Frontal cortex (tissue), 4 donors: ENCODE data around the gene NINJ1. TPM values are rescaled to one million over a fixed set of nuclear protein-coding genes. Genes with fewer than 3 reads are reported as not detected.
"Not testable (repeated sequence)": the region's sequence is repeated elsewhere in the genome, so short reads cannot be mapped to it uniquely, and the experiment has no call there.

Source experiments
- DNase-seq, 2 donors: peaks; one replicate each; pipeline ENCODE4 v3.0.0; 2012; ENCODE audit warnings: low spot score in 2 of 2
- FAIRE-seq: peaks from 2 replicates; lab custom pipeline; 2012; peaks lifted over from hg19 to GRCh38; lab: Jason Lieb, UNC
- total RNA-seq: library from RNA; depleted of rRNA; stranded (reverse); fragments of >200 nt; gene quantifications from one replicate; pipeline ENCODE4 v1.2.3, GENCODE V29; 2014
- donor health status: control.
- donor health status: control.
- donor health status: control.

The NINJ1 gene
- total RNA-seq, 1 donor from 2014 or later, result 2.9 TPM

DNA sequence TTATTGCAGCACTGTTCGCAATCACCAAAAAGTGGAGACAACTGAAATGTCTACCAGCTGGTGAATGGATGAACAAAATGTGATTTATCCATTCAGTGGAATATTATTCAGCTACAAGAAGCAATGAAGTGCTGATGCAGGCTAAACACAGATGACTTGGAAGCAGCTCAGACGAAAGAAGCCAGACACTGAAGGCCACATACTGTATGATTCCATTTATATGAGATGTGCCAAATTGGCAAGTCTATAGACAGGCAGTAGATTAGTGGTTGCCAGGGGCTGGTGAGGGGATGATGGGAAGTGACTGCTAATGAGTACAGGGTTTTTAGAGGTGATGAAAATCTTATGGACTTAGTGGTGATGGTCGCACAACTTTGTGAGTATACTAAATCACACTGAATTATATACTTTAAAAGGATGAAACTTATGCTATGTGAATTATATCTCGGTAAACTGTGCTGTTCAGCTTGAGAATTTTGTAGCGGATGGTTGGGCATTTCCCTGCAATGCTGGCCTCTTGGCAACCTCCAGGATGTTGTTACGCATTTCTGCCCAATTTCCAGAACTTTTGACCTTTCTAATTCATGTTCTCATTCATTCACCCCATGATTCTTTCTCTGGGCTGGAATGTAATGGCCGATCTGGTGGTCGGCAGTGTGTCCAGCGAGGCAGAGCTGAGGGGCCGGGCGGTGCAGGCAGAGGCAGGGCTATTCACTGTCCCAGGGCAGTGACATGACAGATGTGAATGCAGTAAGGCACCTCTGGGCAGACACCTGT is 27.9 kb upstream of the NINJ1 start:
- DNase-seq (no peak), FAIRE-seq (no peak)

DNA sequence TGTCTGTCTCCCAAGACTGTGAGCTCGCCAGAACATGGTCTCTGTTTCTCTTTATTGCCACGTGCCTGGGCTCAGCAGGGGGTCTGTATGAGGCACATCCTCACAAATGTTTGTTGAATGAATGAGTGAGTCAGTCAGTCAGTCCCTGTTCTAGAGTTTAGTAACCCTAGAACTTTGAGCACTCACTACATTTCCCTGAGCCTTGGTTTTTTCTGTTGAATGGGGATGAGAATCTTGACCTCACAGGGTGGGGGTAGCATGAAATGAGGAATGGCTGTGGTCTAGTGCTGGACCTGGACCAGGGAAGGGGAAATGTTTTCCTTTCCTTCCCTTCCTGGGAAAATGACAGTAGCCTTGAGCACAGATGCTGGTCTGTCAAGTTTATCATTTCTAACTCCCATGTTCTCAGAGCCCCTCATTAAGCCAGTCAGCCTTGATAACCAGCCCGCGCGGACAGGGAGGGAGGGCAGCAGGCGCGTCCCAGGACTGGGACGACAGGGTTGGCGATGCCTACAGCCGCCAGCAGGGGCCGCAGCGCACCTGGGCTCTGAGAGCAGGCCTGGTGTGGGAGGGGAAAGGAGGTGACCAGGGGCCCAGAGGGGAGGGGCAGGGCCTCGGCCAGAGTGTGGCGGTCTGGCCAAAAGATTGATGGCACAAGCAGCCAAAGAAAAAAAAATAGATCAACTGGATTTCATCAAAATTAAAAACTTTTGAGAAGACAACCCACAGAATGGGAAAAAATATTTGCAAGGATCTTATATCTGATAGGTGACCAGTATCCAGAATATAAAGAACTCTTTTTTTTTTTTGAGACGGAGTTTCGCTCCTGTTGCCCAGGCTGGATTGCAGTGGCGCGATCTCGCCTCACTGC is 25.8 kb upstream of the NINJ1 start:
- no peak for FAIRE-seq
- peak; percentile 57 to 84 for DNase-seq

DNA sequence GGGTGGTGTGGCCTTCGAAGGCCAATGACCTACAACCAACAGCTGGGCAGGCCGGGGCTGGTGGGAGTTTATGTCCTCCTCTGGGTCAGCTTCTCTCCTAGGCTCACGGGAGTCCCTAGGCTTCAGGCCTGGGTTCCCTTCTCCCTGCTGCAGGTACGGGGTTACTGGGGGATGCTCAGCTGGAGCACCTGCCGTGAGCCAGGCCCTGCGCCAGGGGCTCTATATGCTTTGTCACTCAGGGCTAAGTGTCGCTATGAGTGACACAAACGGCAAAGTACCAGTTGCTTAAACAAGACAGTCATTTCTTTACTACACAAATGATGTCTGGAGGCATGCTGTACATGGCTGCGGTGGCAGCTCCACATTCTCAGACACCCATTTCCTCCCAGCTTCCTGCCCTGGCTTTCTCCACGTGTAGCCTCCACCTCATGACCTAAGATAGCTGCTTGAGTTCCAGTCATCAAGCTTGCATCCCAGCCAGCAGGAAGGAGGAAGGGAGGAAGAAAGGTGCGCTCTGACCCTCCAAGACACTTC is 22.5 kb upstream of the NINJ1 start:
- DNase-seq, result no peak
- FAIRE-seq, result no peak

DNA sequence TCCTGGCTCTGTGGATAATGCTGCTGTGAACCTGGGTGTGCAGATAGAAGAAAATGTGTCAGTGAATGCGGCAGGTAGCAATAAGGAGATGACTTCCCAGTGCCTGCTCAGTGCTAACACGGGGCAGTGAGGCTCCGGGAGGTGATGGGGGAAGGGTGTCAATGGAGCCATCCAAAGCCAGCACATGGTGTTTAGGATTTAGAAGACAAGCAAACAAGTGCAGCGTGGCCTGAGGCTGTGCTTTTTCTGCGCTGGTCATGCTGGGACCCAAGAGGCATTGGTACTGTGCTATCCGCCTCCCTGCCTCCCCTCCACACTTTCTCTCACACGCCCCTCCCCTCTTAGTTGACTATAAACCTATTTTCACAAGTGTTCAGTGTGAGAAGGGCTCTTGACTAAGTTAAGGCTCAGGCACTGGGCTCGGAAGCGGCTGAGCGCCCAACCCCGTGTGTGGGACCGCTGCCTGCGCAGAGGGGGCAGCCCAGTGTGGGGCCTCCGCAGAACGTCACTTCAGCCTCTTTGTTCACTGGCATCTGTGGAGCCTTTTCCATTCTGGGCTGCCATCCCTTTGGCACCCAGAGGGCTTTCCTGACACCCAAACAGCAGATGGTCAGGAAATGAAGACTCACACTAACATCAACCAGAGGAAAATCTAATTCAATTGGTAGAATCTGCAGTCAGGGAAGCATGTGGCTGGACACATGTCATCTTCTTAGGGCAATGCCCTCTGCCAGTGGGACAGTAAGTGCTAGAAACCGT is 21.8 kb upstream of the NINJ1 start:
- DNase-seq, result peak; percentile 51 to 59

DNA sequence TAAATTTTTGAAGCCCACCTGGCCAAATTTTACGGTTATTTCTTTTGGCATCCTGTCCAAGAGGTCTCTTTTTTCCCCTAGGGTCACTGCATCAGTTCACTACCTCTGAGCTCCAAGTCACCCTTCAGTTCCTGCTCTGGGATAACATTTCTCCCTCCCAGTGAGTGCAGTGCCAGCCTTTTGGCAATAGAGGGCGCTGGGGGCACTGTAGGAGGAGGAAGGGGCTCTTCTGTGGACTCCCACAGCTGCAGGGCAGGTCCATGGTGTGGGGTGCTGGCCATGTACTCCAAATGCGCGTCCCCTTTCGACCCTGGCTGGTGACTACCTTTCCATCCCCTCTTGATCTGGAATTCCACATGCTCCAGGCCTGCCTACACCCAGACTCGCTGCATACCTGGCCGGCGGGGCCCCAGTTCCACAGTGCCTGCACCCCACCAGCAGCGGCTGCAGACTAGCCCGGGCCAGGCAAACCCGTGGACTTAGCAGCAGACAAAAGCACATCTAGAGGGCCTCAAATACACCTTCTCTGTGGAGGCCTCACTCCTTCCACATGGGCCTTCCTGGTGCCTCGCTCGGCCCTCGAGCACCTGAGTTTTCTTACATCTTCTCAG is 20.3 kb upstream of the NINJ1 start:
- no peak for FAIRE-seq
- DNase-seq, result no peak

More for the DNA sequence above, 21.8 kb upstream of the NINJ1 start:
- FAIRE-seq, result no peak

DNA sequence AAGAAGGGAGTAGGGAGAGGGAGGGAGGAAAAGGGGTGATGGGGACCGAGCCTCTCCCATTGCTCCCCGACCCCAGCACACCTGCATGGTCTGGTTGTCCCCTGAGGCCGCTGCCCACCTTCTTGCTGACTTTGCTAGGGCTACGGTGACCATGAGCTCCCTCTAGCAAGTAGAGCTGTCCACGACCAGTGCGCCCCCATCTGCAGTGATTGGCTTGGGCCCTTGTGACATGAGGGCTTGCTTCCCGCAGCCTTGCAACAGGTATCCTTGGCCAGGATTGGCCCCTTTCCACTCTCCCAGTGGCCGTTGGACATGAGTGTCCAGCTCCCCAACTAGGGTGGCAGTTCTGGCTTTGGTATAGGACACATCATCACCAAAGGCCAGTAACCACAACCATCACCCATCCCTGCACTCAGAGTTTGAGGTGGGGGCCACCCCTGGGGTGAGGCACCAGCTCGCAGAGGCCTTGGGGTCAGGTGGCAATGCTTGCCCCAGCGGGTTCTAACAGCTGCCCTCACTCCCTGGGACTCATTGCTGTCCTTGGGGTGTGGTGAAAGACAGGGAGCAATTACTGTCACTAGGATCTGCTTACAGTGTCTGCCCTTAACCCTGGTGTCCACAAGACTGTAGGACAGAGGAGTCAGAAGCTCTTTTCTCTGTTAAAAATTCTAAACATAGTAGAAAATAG is 17.2 kb upstream of the NINJ1 start:
- DNase-seq (no peak), FAIRE-seq (no peak)

DNA sequence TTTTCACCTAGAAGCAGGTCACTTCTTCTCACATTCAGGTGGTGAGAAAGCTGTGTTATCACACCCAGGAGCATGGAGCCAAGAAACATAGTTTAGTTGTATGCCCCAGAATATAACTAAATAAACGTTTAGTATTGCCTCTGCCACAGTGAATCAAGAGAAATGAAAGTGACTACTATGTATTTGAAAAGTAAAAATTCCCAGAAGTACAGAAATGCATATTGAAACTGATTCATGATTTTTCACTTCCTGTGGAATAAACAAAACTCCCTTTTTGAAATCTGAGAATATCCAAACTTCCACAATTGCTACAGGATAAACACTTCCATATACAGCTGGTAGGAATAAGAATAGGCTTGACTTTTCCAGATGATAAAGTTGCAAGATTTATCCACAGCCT is 15.3 kb upstream of the NINJ1 start:
- DNase-seq (no peak), FAIRE-seq (no peak)

DNA sequence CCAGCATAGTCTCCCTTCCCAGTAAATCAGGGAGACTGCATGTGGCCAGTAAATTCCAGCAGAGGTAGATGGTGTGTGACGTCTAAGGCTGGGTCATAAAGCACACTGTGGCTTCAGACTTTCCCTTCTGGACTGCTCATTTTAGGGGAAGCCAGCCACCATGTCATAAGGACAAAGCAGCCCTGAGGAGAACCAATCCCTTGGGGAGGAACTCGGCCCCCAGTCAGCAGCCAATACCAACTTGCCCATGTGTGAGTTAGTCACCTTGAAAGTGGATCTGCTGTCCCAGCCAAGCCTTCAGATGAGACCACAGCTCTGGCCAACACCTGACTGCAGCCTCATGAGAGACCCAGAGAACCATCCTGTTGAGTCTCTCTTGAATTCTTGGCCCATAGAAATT is 14.7 kb upstream of the NINJ1 start:
- FAIRE-seq (no peak), DNase-seq (no peak)

DNA sequence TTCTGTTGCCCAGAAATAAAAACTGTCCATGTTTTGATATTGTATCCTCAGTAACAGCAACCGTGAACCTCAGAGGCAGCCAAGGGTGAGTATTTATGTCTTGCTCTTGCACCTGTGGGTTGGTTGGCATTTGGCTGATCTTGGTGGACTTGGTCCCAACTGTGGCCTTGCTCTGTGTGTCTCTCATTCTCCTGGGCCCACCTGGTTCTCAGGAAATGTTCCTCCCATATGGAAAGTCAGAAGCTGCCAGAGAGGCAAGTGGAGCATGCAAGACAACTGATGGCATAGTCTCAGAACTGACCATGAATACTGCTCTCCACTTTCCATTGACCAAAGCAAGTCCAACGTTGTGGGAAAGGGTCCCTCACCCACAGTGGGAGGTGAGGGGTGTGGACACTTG is 13.6 kb upstream of the NINJ1 start:
- FAIRE-seq, result no peak
- no peak for DNase-seq

DNA sequence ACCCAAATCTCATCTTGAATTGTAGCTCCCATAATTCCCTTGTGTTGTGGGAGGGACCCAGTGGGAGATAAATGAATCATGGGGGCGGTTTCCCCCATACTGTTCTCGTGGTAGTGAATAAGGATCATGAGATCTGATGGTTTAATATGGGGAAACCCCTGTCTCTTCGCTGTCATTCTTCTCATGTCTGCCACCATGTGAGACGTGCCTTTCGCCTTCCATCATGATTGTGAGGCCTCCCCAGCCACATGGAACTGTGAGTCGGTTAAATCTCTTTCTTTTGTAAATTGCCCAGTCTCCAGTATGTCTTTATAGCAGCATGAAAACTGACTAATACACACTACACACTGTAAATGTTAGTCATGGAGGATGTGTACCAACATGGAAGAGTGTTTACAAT is 12.6 kb upstream of the NINJ1 start:
- FAIRE-seq, result not testable (repeated sequence)

DNA sequence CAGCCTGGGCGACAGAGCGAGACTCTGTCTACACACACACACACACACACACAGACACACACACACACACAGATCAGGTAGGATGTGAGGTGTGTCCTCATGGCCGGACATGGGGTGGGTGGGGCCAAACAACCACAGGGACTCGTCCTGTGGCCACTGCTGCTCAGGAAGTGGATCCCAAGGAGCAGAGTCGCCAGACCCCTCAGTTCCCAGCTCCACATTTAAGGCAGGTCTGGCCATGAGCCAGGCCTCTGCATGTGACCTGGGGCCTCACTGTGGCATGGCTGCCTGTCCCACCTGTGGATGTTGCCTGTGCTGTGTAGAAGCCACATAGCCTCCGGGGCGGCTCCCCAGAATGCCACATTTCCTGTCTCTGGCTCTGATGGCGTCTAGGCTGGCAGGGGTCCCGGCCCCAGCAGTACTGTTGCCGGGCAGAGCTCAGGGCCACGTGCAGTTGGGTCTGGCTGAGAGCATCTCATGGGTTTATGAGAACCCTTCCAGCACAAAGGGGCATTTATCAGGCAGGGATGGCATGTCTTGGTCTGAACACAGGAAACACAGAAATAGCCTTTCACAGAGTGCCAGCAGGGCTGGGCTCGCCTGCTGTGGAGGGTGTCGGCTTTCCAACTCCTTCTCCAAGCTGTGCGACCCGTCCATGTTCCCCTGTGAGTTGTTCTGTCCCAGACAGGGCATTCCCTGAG is 9.9 kb upstream of the NINJ1 start:
- FAIRE-seq, result peak; percentile 45
- peak; percentile 75 to 84 for DNase-seq

More for the DNA sequence above, 12.6 kb upstream of the NINJ1 start:
- not testable (repeated sequence) for DNase-seq

DNA sequence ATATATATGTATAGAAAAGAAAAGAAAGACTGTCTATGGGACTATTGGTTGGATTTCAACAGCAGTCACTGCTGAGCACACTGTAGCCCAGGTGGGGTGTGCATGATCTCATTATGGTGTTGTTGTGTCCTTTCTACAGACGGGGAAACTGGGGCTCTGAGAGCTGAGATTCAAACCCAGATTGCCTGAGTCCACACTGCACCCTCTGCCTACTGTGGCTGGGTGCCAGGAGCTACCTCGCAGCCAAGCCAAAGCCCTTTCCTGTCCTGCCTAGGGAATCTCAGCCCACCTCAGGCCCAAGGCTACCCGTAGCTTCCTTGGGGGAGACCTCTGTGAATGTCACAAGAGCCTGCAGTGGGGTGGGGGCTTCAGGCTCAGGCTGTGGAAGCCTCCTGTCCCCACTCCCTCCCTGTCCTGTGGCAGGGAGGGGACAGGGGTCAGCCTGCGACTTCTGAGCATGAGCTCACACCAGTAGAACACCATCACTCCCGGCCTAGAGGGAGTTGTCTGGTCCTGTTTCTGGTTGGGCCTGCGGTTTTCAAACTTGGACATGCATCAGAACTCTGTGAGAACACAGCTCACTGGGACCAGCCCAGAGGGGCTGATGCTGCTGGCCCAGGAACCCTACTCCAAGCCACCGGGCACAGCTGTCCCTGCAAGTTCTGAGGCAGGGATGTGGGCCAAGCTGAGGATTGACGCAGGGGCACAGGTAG is 7.9 kb upstream of the NINJ1 start:
- FAIRE-seq (no peak), DNase-seq (no peak)

DNA sequence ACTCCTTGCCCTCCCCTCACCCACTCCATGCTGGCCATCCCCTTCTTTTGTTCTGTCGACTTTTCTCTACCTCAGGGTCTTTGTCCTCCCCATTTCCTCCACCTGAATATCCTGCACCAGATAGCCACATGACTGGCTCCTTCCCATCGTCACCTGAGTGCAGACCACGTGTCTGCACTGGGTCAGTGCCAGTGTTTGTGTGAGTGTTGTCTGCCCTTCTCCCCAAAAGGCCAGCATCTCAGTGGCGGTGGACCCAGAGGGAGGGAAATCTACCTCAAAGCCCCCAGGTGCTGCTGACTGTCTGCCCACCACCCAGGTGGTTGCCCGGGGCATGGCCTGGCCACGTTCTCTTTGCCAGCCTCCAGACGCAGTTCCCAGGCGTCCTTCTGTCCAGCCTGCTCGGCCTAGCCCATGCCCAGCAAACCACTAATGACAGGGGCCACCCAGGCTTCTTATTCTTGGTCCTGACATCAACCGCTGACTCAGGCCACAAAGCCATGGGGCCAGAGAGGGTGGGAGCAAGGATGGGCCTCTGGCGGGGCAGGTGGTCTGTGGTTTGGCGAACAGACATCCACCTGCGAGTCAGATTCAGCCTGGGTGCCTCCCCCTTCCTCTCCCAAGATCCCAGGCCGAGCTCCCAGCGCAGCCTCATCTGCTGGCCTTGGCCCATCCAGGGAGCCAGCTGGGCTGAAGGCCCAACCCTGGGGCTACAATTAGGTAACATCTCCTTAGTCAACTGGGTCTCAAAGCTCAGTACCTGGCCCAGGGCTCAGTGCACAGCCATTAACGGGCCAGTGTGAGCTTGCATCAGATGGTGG is 5.5 kb upstream of the NINJ1 start:
- FAIRE-seq (no peak), DNase-seq (no peak)

DNA sequence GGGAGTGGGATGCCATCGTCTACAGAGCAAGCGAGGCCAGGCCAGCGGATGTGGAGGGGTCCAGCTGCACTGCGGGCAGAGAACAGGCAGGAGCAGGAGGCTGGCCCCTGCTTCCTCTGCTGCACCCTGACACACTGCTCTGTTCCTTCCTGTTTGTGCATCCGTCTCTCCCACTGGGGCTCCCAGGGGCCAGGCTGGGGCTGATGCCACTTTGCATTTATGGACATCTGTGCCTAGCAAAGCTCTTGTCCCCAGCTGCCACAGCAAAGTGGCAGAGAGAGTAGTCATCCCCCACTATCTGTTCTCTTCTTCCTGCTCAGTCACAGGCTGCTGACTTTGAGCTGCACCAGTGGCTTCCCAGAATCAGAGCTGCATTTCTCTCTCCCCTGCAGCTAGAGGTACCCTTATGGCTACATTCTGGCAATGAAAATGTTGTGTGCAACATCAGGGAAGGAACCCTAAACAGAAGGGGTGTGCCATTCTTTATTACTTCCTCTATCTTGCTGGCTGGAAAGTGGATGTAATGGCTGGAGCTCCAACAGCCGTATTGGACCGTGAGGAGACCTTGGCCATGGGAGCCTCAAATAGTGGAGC is 4.2 kb upstream of the NINJ1 start:
- FAIRE-seq, result no peak

DNA sequence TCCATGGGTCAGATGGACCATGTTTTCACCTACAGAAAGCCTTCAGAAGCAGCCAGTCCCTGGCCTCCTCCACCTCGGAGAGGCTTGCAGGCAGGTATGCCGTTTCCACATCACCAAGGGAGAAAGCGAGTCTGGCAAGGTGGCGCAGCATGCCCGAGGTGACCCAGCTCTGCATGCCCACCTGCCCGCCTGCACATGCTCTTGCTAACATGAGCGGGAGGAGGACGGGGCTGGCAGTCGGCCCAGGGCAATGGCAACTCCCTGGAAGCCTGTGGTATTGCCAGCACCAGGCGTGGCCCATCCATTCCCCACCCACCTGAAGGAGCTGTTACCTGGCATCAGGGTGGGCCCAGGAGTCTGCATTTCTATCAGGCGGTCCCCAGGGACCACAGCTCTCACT is 3.3 kb upstream of the NINJ1 start:
- no peak for FAIRE-seq
- no peak for DNase-seq

More for the DNA sequence above, 4.2 kb upstream of the NINJ1 start:
- DNase-seq, result no peak

DNA sequence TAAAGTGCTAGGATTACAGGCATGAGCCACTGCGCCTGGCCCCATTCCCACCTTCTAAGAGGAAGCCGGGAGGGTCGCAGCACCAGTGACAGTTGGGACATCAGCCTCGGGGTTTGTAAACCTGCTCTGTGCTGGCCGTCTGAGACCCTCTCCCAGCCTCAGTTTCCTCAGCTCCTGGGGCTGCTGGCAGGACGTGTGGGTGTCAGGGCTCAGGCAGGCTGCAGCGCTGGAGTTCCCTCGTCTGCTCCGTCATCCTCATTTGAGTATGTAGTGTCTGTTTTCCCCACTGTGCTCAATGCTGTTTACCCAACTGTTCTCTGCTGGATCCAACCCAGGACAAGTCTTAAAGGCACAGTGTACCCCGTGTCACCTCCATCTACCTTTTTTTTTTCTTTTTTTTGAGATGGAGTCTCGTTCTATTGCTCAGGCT is 2.0 kb upstream of the NINJ1 start:
- DNase-seq, result peak in 1 of 2 donors; percentile 61
- no peak for FAIRE-seq
